GM12891 (cell line): Measurements from ENCODE around the gene RPS8.

Experiments
- PAX5 ChIP-seq: IDR thresholded peaks from 2 replicates; pipeline ENCODE4 v1.6.1; 2011; ENCODE audit warnings: low read length, moderate library complexity, mild to moderate bottlenecking; ENCODE audit not compliant: insufficient read depth, severe bottlenecking
- POLR2A ChIP-seq: IDR thresholded peaks from 2 replicates; pipeline ENCODE4 v1.6.1; 2011; ENCODE audit warnings: low read depth, low read length, control low read depth
- POLR2AphosphoS5 ChIP-seq: IDR thresholded peaks from 2 replicates; pipeline ENCODE4 v1.6.1; 2011; ENCODE audit warnings: low read depth, low read length, control low read depth
- POU2F2 ChIP-seq: IDR thresholded peaks from 2 replicates; pipeline ENCODE4 v1.6.1; 2011; ENCODE audit warnings: low read depth, mild to moderate bottlenecking, control low read depth, low read length, moderate library complexity
- SPI1 ChIP-seq: IDR thresholded peaks from 2 replicates; pipeline ENCODE4 v1.6.1; 2011; ENCODE audit warnings: low read depth, low read length, control low read depth
- TAF1 ChIP-seq: IDR thresholded peaks from 2 replicates; pipeline ENCODE4 v1.6.1; 2011; ENCODE audit warnings: low read depth, low read length, control low read depth

GRCh38 chr1:44808063-44808937 is 33.0 kb downstream of the RPS8 start, which contains the start of gene BTBD19:
- TF ChIP-seq POLR2A (no peak), POLR2AphosphoS5 (peak; percentile 0; the same call in 1 of the 2 replicates), SPI1 (no peak), TAF1 (0 out of 2 replicates have a peak, but pooled peaks have one; percentile 31), PAX5 (no peak), POU2F2 (peak; percentile 74)
